Stimulated activated CD8-positive, alpha-beta memory T cell treated with anti-CD3 and anti-CD28 coated beads, Interleukin-15, amount 100 ng/mL, for 24 hours (primary cell): ENCODE measurements around the gene PDZD7.
A peak's percentile ranks its signal among the peaks of the same experiment; 100 is the strongest.

ENCODE experiments used
- DNase-seq: peaks from one replicate; pipeline ENCODE4 v3.0.0-alpha.2; 2020; ENCODE audit warnings: low read depth

The PDZD7 gene

GRCh38 chr10:101018118-101018599 is 12.8 kb downstream of the PDZD7 start:
- DNase-seq = no peak

DNA sequence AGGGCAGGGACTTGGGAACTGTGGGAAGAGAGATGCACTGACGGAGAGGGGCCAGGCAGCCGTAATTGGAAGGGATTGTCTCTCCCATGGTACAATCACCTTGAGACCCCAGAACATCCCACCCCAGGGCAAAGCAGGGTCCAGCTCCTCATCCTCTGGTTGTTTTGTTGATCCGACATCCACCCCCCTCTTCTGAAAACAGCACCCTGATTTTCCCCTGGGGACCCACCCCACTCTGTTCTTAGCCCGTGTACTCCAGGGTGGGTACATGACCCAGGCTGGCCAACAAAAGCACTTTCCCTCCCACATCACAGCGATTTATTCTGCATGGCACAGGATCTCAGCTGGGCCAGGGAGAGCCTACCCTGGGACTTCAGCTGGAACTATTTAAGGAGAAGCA is 14.1 kb downstream of the PDZD7 start:
- no peak for DNase-seq

- DNase-seq = no peak
Observed at GRCh38 chr10:101015582-101015973, 15.4 kb downstream of the PDZD7 start.

- no peak for DNase-seq
Observed at GRCh38 chr10:101014966-101015581, 15.9 kb downstream of the PDZD7 start.

GRCh38 chr10:101014230-101014884 is 16.6 kb downstream of the PDZD7 start:
- peak; percentile 64 for DNase-seq

DNA sequence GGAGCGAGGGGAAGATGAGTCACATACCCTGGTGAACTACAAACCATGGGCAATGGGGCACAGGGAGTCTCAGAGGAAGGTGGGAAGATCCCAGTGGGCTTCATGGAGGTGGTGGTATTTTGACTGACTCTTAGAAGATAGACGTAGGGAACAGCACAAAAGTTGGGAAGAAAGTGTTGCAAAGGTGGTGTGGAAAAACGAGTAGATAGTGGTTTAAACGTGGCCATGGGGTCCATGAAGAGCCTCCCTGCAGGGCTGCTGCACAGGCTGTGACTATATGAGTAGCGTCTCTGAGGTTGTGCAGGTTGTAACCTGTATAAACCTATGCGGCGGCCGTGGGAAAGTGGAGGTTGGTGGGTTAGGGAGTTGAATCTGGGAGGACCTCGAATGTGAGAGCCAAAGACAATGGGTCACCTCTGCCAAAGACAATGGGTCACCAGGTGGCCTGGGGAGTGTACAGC is 17.5 kb downstream of the PDZD7 start:
- no peak for DNase-seq

GRCh38 chr10:101012525-101013364 is 18.2 kb downstream of the PDZD7 start:
- peak; percentile 35 for DNase-seq

DNA sequence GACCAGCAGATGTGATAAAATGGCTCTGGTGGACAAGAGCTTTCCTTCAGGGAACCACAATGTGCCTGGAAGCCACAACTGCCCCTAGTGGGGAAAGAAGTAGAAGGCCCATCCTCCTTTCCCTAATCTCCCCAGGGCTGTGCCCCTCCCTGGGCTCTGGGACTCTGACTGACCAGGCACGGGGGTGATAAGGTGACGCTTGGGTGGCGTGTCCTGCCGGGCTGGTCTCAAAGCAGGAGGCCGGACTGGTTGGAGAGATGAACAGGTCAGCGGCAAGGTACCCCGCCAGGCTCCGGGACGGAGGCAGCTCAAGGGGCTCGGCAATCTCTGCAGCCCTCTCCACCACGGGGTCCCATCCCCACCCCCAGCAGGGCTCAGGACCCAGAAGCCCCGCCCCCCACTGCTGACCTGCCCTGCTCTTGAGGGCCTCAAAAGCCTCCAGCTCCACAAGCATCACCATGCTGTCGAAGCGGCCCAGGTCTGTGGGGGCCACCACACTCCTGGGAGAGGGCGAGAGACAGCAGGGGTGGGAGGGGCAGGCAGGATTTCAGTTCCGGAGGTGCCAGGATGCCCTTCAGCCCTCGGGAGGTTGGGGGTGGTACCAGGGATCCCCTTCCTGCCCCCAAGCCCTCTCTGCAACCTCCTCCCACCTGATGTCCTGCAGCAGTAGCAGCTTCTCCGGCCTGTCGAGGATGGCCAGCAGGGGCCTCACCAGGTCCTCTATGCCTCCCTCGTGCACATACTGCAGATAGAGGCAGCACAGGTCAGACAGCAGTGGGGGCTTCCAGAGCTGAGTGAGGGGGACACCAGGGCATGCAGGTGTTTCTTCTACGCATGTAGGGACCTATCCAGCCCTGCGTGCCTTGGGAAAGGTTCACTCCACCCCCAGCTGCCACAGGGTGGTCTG is 19.2 kb downstream of the PDZD7 start:
- no peak for DNase-seq

DNA sequence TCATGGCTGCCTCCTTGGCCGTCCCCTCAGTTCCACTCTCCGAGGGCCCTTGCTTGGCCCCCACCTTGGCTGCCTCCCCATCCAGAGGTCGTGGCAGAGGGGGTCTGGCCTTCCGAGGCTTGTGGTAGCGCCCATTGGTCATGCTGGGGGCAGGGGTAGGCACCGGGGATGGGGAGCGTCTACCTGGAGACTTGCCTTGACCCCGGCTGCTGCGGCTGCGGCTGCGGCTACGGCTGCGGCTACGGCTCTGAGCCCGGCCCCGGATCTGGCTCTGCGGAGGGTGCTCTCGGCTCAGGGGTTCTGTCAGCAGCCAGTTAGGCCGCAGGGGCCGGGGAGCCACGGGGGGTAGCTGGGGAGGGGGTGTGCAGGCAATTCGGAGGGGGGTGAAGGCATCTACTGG is 20.6 kb downstream of the PDZD7 start:
- no peak for DNase-seq

GRCh38 chr10:101008823-101009423 is 22.0 kb downstream of the PDZD7 start:
- no peak for DNase-seq

DNA sequence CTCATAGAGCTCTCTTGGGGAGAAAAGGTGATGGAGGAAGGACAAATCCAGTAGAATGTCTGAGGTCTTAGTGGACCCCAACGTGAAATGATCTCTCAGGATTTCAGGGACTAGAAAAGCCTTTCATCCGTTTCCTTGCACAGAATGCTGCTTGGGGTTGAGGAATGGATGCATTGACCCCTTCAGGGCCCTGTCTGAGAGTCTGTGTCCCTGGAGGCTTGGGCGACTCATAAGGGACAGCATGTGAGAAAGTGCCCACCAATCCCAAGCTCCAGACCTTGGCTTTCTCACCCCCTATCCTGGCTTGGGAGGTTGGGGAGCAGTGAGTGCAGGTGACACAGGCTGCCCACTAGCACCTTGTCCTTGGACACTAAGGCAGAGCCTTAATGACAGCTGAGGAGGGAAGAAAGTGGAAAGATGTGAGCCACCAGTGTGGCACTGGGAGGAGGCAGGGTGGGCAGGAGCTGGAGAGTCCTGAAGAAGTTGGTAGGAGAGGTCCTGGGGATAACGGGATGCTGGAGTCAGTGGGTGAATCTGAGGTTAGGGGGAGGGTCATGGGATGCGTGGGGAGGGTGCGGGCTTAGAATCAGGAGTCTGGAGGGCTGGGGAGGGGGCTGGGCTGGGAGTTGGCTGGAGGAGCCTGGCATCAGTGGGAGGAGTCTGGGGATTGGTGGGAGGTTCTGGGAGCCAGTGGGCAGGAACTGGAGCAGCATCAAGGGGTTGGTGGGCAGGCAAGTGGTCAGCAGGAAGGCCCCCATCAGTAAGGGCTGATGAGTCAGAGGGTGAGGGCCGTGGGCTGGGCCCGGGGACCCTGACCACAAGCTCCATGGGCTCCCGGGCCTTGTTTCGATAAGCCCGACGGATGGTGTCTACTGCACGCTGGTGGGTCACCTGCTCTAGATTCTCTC is 22.8 kb downstream of the PDZD7 start:
- DNase-seq = no peak

DNA sequence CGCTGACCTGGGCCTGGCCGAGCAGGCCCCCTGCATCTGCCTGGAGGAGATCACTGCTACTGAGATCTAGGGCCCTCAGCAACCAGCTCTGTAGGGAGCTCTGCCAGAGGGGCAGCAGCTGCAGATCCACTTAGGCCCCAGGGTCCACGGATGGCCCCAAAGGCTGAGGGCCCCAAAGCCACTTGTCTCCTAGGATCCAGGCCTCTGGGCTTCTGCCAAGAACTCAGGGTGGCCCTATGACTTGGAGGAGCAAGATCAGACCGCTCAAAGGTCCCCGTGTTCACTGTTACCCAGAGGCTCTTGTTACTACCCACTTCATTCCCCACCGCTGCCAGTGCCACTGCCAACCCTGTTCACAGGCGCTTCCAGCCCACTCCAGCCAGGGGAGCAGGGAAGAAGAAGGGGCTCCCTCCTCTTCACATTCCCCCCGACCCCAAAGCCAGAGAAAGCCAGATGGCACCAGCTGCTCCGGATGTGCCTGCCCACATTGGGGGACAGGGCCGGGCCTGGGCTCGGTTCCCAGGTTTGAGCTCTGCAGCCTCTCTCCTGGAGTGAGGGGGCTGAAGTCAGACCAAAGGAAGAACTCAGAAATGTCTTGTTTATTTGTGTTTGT is 23.7 kb downstream of the PDZD7 start:
- DNase-seq = no peak

- no peak for DNase-seq
Observed at GRCh38 chr10:101006593-101007098, 24.3 kb downstream of the PDZD7 start.

- DNase-seq = no peak
Observed at GRCh38 chr10:101005869-101006567, 24.9 kb downstream of the PDZD7 start.

- no peak for DNase-seq
Observed at GRCh38 chr10:101005361-101005760, 25.6 kb downstream of the PDZD7 start.

DNA sequence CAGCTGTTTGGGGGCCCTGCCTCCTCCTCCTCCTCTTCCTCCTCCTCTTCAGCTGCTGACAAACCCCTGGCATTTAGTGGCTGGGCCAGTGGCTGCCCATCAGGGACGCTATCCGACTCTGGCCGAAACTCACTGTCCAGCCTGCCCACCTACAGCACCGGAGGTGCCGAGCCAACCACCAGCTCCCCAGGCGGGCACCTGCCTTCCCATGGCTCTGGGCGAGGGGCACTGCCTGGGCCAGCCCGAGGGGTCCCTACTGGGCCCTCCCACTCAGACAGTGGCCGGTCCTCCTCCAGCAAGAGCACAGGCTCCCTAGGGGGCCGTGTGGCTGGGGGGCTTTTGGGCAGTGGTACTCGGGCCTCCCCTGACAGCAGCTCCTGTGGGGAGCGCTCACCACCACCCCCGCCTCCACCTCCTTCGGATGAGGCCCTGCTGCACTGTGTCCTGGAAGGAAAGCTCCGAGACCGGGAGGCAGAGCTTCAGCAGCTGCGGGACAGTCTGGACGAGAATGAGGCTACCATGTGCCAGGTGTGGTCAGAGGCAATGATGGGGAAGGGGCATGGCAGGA is 27.2 kb downstream of the PDZD7 start:
- DNase-seq = no peak

- DNase-seq = no peak
Observed at GRCh38 chr10:101002456-101002855, 28.5 kb downstream of the PDZD7 start.

GRCh38 chr10:101001659-101002035 is 29.3 kb downstream of the PDZD7 start:
- no peak for DNase-seq
